ENCODE measurements around the gene USP48. TPM values are rescaled to one million over a fixed set of nuclear protein-coding genes. Genes with fewer than 3 reads are reported as not detected.

Gene USP48
- total RNA-seq, 1 donor, result 63.9 TPM

- Histone ChIP-seq H3K27me3 (ENCODE audit: insufficient read depth, low read length) (no peaks in the 10 kb centered on the region), H3K4me3 (ENCODE audit: low read length) (no peak overlapping the region), H3K4me1 (ENCODE audit: insufficient read depth, low read length) (peaks cover 3% of the 10 kb centered on the region), H3K9me3 (ENCODE audit: low read depth, low read length) (no peaks in the 10 kb centered on the region)
These were observed 66.8 kb downstream of the USP48 start for GRCh38 chr1:21716169-21716568.

GRCh38 chr1:21707891-21708290 is 75.1 kb downstream of the USP48 start:
- peaks cover 6% of the 10 kb centered on the region for H3K4me1 ChIP-seq (ENCODE audit: insufficient read depth, low read length)
- H3K9me3 ChIP-seq (ENCODE audit: low read depth, low read length), result no peaks in the 10 kb centered on the region
- H3K27me3 ChIP-seq (ENCODE audit: insufficient read depth, low read length), result no peaks in the 10 kb centered on the region
- no peak overlapping the region for H3K4me3 ChIP-seq (ENCODE audit: low read length)

DNA sequence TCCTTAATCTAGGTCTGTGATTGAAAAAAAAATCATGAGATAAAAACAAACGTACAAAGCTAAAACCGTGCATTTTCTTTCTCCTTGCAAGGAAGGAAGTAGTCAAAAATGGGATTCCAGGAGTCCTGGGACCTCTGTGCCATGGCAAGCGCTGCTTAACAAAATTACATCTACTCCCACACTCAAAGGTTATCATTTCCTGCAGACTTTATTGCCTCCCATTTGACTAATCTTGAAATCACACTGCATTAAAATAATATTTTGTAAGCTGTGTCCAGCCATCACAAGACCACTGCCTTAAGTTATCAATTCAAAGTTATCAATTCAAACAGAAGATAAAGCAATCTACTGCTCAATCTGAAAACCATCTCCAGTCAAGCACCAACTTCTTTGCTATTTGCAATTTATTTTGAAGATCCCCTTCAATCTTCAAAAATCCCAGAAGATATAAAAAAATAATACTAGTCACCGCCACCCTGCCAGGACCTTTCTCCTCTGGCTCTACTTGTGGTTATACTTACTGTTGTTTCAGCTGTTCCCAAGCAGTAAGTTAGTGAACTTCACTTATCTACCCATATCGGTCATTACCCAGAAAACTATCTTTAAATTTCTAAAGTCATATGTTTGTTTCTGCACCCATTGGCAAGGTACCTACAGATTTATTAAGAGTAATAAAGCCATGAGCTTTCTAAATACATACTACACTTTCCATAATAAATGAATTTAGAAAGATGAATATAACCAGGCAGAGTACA is 75.7 kb downstream of the USP48 start:
- H3K27me3 ChIP-seq (ENCODE audit: insufficient read depth, low read length), result no peaks in the 10 kb centered on the region
- no peaks in the 10 kb centered on the region for H3K9me3 ChIP-seq (ENCODE audit: low read depth, low read length)
- no peak overlapping the region for H3K4me3 ChIP-seq (ENCODE audit: low read length)
- peaks cover 6% of the 10 kb centered on the region for H3K4me1 ChIP-seq (ENCODE audit: insufficient read depth, low read length)

DNA sequence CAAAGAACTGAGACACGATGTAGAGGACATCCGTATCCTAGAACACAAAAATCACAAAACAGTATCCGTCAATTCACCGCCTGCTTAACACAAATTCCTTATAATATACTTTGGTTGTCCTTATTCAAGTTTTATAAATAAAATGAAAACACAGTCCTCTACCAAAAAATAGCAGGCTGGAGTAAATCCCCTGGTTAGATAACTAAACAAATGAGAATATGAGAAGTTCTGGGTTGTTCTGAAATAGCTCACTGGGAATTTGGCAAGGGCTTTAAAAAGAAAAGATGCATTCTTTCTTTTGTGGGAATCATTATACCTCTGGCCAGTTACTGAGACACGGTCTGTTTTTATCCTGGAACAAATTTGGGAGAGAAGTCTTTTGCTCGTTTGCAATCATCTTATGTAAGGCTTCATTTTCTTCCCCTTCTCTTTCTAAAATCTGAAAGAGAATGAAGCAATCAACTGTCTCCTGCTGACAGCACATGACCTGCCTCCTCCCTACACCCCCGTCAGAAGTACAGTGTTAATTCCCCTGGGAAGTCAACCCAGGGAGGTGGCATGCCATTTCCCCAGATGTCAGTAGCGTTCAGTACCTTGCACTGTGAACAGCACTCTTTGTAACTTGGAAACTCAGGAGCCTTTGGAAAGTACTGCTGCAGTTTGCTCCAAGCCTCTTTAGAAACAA is 76.7 kb downstream of the USP48 start:
- Histone ChIP-seq H3K4me3 (ENCODE audit: low read length) (no peak overlapping the region), H3K27me3 (ENCODE audit: insufficient read depth, low read length) (no peaks in the 10 kb centered on the region), H3K4me1 (ENCODE audit: insufficient read depth, low read length) (peaks cover 6% of the 10 kb centered on the region), H3K9me3 (ENCODE audit: low read depth, low read length) (no peaks in the 10 kb centered on the region)

- no peak overlapping the region for H3K4me3 ChIP-seq (ENCODE audit: low read length)
- no peaks in the 10 kb centered on the region for H3K9me3 ChIP-seq (ENCODE audit: low read depth, low read length)
- no peaks in the 10 kb centered on the region for H3K27me3 ChIP-seq (ENCODE audit: insufficient read depth, low read length)
- H3K4me1 ChIP-seq (ENCODE audit: insufficient read depth, low read length), result peaks cover 6% of the 10 kb centered on the region
These were observed 77.5 kb downstream of the USP48 start for GRCh38 chr1:21705303-21705980.

- no peaks in the 10 kb centered on the region for H3K27me3 ChIP-seq (ENCODE audit: insufficient read depth, low read length)
- peaks cover 6% of the 10 kb centered on the region for H3K4me1 ChIP-seq (ENCODE audit: insufficient read depth, low read length)
- no peaks in the 10 kb centered on the region for H3K9me3 ChIP-seq (ENCODE audit: low read depth, low read length)
- H3K4me3 ChIP-seq (ENCODE audit: low read length), result no peak overlapping the region
These were observed 78.8 kb downstream of the USP48 start for GRCh38 chr1:21704145-21704544.

DNA sequence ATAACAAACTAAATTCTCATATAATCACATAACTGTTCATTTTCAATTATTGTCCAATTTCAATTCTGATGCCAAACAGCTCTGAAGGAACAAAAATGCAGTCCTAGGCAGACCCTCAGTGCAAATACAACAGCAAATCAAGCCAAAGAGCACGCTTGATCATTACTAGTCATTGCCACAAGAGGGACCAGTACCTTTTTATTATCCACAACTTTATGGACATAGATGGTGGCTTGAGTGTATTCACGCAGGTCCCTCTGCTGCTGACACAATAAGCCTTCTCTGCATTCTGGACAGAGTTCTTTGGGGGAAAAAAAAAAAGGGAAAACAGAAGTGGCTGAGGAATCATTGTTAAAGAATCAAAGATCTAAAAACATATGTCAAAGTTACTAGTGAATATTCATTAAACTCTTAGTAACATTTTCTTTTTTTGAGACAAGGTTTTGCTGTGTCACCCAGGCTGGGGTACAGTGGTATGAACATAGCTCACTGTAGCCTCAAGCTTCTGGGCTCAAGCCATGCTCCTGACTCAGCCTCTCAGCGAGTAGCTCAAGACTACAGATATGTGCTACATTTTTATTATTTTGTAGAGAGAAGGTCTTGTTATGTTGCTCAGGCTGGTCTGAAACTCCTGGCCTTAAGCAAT is 79.5 kb downstream of the USP48 start:
- H3K4me3 ChIP-seq (ENCODE audit: low read length), result no peak overlapping the region
- H3K4me1 ChIP-seq (ENCODE audit: insufficient read depth, low read length), result peaks cover 6% of the 10 kb centered on the region
- H3K27me3 ChIP-seq (ENCODE audit: insufficient read depth, low read length), result no peaks in the 10 kb centered on the region
- H3K9me3 ChIP-seq (ENCODE audit: low read depth, low read length), result no peaks in the 10 kb centered on the region

DNA sequence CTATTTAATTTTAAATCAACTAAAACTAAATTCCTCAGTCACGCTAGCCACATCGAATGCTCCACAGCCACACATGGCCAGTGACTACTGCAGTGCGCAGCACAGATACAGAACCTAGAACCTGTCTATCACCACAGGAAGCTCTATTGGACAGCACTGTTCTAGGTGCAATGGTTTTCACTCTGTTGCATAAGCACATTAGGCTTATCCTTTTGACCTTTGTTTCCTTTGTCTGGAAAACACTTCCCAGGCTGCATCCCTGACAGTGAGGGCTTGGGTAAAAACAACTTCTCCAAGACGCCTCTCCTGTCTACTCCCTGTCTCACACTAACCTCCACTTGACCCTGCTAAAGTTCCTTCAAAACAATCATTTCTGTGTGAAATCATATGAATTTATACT is 80.2 kb downstream of the USP48 start:
- H3K4me1 ChIP-seq (ENCODE audit: insufficient read depth, low read length), result peaks cover 6% of the 10 kb centered on the region
- no peak overlapping the region for H3K4me3 ChIP-seq (ENCODE audit: low read length)
- no peaks in the 10 kb centered on the region for H3K9me3 ChIP-seq (ENCODE audit: low read depth, low read length)
- no peaks in the 10 kb centered on the region for H3K27me3 ChIP-seq (ENCODE audit: insufficient read depth, low read length)

- no peak overlapping the region for H3K4me3 ChIP-seq (ENCODE audit: low read length)
These were observed 81.5 kb downstream of the USP48 start for GRCh38 chr1:21701401-21701800.

DNA sequence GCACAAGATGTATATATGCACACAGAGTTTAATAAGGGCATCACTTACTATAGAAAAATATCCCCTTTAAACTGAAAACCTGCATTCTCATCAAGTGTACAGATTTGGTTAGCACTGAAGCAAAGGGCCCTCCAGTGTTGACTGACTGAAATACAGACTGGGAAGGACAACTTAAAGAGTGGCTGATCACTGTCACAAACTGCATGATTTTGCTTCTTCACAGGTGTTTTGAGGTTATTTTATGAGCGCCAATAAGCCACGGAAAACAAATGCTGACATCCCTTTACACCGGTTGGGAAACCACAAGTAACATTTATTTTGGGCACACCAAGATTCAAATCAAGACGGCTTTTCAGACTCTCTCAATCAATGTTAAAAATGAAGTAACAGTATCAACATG is 82.9 kb downstream of the USP48 start:
- Histone ChIP-seq H3K9me3 (ENCODE audit: low read depth, low read length) (no peaks in the 10 kb centered on the region), H3K4me1 (ENCODE audit: insufficient read depth, low read length) (no peaks in the 10 kb centered on the region), H3K4me3 (ENCODE audit: low read length) (no peak overlapping the region), H3K27me3 (ENCODE audit: insufficient read depth, low read length) (no peaks in the 10 kb centered on the region)

More at GRCh38 chr1:21701401-21701800, 81.5 kb downstream of the USP48 start:
- H3K4me1 ChIP-seq (ENCODE audit: insufficient read depth, low read length), result peaks cover 1% of the 10 kb centered on the region
- no peaks in the 10 kb centered on the region for H3K27me3 ChIP-seq (ENCODE audit: insufficient read depth, low read length)
- H3K9me3 ChIP-seq (ENCODE audit: low read depth, low read length), result no peaks in the 10 kb centered on the region

DNA sequence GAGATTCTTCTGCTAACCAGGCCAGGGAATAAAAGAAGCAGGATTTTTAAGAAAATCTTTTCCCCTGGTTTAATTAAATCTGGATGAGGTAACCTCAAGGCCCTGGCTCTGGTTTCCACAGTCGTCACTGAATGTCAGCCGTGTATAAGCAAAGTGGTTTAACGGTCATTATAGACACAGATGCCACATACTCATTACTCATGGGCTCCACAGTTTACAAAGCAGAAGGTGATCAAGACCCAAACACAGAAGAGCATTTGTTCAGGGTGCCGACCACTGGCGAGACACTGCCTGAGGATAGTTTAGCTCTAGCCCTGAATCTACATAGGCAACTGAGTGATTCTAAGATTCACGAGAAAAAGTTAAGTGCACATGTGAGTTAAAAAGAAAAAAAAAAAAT is 86.0 kb downstream of the USP48 start:
- Histone ChIP-seq H3K27me3 (ENCODE audit: insufficient read depth, low read length) (no peaks in the 10 kb centered on the region), H3K4me3 (ENCODE audit: low read length) (no peak overlapping the region), H3K4me1 (ENCODE audit: insufficient read depth, low read length) (no peaks in the 10 kb centered on the region), H3K9me3 (ENCODE audit: low read depth, low read length) (no peaks in the 10 kb centered on the region)

DNA sequence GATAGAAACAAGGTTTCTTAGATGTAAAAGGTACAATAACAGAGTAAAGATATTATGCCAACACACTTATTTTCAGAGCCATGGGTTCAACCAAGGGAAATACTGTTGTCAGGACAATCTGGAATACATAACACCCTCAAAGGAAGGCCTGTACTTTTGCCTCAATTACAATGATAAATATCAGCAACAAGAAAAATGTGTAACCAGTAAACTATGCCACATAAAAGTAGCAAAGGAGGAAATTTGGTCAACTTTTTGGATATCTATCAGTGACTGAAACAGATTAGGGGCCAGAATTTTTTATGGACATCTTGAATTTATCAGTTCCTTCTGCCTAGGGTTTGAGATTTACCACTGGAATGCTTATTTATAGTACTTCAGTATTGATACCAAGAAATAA is 89.2 kb downstream of the USP48 start:
- H3K9me3 ChIP-seq (ENCODE audit: low read depth, low read length), result no peaks in the 10 kb centered on the region
- H3K27me3 ChIP-seq (ENCODE audit: insufficient read depth, low read length), result no peaks in the 10 kb centered on the region
- H3K4me3 ChIP-seq (ENCODE audit: low read length), result no peak overlapping the region
- no peaks in the 10 kb centered on the region for H3K4me1 ChIP-seq (ENCODE audit: insufficient read depth, low read length)

DNA sequence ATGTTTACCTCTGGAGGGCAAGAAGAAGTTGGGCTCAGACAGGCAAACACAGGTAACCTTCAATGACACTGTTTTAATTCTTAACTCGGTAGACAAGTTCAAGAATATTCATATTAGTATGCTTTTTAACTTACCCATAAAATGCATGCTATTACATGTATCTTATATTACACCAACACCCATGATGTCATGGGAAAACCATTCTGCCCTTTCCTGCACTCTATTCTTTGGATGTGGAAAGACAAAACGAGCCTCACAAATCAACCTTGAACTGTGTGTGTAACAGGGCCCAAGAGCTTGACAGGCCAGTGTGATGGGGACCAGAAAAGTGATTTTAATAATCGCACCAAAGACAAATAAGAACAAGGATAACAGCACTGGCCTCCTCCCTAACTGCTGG is 91.2 kb downstream of the USP48 start:
- H3K9me3 ChIP-seq (ENCODE audit: low read depth, low read length), result no peaks in the 10 kb centered on the region
- H3K27me3 ChIP-seq (ENCODE audit: insufficient read depth, low read length), result no peaks in the 10 kb centered on the region
- H3K4me1 ChIP-seq (ENCODE audit: insufficient read depth, low read length), result no peaks in the 10 kb centered on the region
- no peak overlapping the region for H3K4me3 ChIP-seq (ENCODE audit: low read length)

DNA sequence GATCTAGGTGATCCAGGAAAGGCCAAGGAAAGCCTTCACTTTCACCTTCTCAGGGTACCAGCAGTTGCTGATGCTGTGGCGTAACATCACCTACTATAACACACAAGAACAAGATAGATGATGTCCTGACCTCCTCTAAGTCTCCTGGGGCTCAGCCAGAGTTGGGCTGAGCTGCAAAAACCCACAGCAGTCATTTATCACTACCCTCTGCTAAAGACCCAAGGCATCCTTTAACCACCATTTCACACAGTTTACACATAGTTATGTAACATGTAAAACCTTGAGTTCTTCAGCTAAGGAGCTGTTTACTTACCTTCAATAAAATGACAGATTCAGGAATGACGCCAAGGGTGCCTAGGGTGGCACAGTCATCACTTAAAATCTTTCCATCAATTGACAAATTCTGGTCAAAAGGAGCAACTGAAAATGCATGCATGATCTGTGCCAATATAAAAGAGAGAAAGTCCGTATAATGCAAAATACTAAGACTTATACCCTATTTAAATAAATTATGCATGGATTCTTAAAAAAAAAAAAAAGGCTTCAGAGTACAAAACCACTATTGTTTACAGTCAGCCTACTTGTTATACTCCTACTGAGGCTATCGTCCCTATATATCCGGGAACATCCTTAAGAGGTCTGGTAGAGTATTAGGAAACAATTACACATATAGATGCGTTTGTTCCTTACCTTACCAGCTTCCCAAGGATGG is 93.1 kb downstream of the USP48 start:
- Histone ChIP-seq H3K4me3 (ENCODE audit: low read length) (no peak overlapping the region), H3K4me1 (ENCODE audit: insufficient read depth, low read length) (no peaks in the 10 kb centered on the region), H3K27me3 (ENCODE audit: insufficient read depth, low read length) (no peaks in the 10 kb centered on the region), H3K9me3 (ENCODE audit: low read depth, low read length) (no peaks in the 10 kb centered on the region)

Data from mononuclear cell (primary cell).